Activated gamma-delta T cell treated with anti-CD3 and anti-CD28 coated beads, Interleukin-2, amount 50 U/mL, for 16 hours (primary cell): ENCODE results near the gene RNF34.

Experiments
- DNase-seq: peaks from one replicate; pipeline ENCODE4 v3.0.0-alpha.2; 2020; ENCODE audit warnings: low read depth

RNF34 gene

GRCh38 chr12:121440768-121441167 lies 40.9 kb downstream of the RNF34 start:
- DNase-seq, result no peak

DNA sequence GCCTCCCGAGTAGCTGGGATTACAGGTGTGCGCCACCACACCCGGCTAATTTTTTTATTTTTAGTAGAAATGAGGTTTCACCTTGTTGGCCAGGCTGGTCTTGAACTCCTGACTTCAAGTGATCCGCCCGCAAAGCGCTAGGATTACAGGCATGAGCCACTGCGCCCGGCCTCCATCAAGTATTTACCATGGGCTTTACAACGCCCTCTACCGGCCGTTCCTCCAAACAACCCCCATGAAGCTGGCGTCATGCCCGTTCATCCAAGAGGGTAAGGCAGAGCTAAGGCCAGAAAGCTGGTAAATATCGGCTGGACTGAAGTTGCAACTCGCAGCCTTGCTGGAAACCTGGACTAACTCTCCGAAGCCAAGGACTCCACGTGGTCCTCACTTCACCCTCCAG lies 41.6 kb downstream of the RNF34 start:
- no peak for DNase-seq

DNA sequence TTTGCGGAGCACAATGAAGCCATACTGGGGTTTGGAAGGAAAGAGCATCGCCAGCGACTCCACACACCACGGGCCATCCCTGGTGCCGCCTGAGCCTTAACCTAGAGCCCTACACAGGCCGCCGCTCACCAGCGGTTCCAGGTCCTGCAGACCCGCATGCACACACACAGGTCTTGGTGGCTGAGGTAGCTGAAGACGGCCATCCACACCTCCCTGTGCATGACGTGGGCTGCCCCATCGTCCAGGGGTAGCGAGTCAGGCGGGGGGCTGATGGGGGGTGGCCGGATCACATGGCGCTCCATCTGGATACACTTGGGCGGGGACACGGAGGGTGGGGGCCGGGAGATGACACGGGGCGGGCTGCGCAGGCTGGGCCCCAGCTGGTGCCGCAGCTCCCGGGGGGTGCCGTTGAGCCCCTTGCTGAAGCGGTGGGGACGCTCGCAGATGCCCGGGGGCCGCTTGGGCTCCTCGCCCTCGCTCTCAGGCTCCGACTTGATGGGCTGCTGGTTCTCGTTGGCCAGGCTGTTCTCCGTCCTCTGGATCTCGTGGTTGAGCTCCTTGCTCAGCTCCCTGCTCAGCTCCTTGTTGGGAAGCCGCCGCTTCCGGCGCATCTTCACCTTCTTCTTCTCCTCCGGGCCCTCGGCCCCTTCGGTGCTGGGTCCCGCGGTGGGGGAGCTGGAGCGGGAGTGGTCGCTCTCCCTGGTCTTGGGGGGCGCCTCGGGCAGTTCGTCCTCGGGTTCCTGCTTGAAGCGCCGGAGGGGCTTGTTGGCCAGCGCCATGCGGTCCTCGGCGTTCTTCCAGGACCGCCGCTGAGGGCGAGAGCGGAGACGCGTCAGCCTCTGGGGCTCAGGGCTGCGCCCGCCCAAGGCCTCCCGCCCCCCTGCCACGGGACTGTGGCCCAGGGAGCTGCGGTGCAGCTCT lies 42.4 kb downstream of the RNF34 start:
- no peak for DNase-seq

DNA sequence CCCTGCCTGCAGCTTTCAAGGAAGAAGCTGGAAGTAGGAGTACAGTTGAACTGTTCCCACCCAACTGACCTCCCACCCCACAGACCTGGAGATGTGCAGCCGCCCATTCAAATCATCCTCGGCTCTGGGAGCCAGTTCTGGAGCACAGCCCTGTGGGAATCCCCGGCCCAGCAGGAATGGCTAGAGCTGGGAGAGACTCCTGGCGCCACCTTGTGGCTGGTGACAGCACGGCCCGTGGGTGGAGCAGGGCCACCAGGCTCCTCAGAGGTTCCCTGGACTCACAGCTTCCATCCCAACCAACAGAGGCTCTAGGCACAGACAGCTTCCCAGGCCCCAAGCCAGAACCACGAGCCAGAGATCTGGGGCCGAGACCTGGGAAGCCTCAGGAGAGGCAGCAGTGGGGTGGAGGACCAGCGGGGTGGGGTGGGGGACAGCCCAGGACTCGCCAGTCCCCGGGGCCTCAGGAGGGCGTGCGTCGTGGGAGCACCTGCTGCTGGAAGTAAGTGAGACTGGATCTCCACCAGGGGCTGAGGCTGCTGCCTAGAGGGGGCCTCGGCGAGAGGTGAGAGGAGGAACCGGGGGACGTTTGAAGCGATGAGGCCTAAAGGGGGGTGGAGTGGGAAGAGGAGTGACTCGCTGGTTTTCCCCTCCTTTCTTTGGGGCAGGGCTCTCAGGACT lies 43.4 kb downstream of the RNF34 start:
- DNase-seq, result peak; percentile 40

- no peak for DNase-seq
These were observed 44.3 kb downstream of the RNF34 start for GRCh38 chr12:121443911-121444841.

GRCh38 chr12:121444842-121445202 lies 44.9 kb downstream of the RNF34 start:
- no peak for DNase-seq

DNA sequence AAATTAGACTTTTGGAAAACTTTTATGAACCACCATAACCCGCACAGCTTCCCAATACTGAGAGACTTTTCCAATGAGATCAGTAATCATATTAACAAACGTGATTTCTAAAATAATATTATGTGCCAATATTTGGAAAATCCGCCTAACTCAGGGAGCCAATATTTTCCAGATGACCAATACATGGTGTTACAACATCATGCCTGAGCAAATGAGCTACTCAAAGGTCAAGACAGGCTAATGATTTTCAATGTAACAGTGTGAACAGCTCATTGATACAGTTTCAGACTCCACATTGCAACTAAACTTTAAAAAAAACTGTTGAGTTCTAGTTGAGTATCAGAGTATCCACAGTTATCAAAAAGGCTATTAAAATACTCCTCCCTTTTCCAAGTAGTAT lies 46.8 kb downstream of the RNF34 start:
- no peak for DNase-seq

DNA sequence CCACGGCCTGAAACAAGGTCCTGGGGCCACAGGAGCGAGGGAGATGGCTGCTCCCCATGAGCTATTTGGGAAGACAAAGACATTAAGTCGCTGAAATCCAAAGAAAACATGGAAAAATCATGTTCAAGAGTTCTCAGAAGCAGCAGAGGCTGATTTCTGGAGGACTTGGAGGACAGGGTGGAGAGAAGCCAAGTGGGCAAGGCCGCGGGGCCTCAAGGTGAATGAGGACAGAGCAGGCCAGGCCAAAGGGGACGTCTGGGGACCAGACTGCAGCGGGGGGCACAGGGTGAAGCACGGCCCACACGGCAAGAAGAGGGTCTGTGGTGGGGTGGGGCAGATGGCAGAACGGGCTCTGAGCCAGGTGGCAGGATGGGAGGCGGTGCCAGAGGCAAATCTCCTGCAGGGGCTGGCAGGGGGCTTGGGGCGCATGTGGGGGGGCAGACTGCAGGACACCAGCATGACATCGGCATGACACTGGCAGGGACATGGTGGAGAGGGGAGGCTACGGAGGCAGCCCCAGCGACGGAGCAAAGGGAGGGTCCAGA lies 48.9 kb downstream of the RNF34 start:
- no peak for DNase-seq

DNA sequence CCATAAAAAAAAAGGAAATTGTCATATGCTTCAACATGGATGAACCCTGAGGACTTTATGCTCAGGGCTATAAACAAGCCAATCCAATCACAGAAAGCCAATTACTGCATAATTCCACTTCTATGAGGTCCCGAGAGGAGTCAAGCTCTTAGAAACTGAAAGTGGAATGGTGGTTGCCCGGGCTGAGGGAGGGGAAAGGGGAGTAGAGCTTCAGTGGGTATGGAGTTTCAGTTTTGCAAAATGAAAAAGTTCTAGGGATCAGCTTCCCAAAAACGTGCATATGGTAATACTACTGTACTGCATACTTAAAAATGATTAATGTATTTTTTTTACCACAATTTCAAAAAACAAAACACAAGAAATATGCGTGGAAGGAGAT lies 52.0 kb downstream of the RNF34 start:
- DNase-seq, result no peak

GRCh38 chr12:121452340-121452984 lies 52.5 kb downstream of the RNF34 start:
- no peak for DNase-seq

DNA sequence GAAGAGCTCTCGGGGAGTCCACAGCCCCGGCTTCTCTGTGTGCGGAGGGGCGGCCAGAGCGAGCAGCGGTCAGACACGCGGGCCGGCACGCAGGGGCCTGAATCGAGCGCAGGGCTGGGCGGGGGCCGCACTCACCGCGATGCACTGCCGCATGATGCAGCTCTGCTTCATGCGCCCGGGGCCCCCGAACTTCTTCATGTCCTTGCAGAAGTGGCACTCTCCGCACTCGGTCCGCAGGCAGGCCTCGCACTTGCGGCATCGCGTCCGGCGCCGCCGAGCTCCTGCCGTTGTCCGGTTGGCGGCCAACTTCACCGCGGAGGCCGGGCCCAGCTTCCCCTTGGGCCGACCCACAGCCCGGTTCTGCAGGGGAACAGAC lies 53.1 kb downstream of the RNF34 start:
- no peak for DNase-seq

GRCh38 chr12:121453629-121454028 lies 53.7 kb downstream of the RNF34 start:
- no peak for DNase-seq

DNA sequence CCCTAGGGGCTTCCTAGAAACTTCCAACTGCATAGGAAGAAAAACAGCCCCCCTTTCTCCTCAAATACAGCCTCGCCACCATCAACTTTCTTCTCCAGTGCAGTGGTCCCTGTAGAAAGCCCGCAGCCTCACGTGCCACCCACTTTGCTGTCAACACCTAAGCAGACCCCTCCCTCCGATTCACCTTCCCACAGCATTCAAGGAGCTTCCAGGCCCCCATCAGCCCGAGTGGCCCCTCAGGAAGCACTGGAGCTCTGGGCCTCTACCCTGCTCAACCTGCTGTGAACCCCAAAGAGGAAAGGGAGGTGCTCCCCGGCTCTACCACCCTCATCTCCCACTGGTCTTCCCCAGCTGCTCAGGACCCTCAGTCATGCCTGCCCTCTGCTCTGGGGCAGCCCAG lies 55.0 kb downstream of the RNF34 start:
- no peak for DNase-seq

DNA sequence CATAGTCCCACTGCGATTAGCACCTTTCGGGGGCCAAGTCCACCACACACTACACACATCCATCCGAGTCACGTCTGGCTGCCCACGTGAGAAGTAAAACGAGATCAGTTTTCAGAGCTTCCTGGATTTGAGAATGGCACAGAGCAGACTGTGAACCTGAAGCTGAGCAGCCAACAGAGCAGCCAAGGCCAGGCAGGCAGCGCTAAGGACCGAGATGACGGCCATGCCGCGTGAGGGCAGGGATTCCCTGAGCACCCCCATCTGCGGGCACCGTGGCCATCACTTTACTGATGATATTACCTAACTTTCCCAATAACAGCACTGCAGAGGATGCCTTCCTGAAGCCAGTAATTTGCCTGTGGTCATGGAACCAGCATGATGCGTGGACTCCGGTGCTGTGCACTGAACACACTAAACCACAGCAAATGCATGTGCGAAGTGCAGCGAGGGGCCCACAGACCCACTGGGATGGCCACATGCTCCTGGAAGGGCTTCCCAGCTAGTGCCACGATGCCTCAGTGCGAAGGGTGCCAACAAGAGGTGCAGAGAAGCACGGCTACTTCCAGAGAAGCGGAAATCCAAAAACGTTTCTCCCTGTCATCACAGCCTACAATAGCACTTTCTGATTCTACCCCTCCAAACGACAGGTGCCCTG lies 56.0 kb downstream of the RNF34 start:
- no peak for DNase-seq

DNA sequence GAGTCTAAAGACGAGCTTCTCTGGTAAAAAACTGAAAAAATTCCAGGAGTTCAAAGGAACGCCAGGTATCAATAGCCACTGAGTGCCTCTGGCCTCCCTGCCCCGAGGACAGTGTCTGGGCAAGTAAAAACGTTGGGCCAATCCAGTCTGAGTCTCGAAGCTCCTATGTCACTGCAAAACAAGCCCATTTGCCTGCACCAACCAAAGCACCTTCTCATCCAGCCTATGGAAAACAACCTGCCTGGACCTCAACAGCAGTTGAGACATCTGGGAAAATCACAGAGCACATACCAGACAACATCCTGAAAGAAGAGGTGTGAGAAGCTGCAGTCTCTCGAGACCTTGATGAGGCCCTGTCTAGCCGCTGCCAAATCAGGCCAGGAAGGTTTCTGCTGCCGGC lies 56.6 kb downstream of the RNF34 start:
- DNase-seq, result no peak

- no peak for DNase-seq
These were observed 61.1 kb downstream of the RNF34 start for GRCh38 chr12:121461048-121461447.

DNA sequence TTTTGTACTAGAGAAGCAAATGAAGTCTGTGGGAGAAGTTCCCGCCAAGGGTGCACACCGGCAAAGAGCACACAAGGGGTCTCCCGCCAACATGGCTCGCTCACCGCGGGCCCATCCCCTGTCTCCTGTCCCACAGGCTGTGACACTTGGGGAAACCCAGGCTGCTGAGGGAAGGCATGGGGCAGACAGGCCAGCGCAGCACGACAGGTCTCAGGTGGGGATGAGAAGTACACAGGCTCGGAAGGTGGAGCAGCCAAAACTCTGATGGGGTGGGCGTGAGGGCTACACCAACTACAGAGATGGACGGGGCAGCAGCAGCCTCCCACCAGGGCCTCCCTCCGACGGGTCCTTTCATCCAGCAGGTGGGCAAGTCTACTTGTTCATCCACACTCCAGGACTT lies 64.4 kb downstream of the RNF34 start:
- DNase-seq, result no peak

DNA sequence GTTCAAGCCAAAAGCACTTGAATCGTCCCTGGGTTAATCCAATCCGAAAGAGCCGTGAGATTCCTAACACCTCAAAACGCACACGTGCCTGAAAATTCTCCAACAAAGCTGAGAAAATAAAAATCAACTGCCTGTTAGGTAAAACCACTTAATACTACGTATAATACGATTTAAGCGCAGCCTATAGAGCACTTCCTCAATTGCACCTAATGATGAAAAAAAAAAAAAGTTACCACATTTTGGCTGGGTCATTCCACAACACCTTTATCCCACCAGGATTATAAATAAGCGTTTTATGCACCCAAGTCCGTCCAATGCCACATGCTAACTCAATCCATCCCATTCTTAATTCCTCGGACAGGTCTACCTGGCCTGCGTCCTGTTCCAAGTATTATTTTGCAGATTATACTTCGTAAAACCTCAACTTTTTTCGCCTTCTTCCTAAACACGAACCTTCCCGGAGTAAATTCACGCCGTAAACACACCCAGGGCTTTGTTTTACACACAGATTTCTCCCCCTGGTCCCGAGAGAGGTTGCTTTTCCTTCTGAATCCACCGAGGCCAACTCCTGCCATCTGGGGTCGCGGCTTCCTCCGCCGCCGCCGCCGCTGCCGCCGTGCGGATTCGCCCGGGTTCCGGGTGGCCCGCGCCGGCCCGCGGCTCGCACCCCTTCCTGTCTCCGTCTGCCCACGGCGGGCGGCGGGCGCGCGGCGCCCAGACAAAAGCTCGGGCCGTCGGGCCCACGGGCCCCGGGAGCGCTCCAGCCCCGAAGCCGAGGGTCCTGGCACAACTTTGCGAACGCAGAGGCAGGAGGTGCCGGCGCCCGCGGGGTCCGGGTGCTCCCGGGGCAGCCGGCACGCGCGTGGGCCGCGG lies 66.2 kb downstream of the RNF34 start:
- peak; percentile 19 for DNase-seq

GRCh38 chr12:121466794-121467637 lies 67.1 kb downstream of the RNF34 start:
- peak; percentile 78 for DNase-seq
